ENCODE measurements around the gene TUSC2.

DNA sequence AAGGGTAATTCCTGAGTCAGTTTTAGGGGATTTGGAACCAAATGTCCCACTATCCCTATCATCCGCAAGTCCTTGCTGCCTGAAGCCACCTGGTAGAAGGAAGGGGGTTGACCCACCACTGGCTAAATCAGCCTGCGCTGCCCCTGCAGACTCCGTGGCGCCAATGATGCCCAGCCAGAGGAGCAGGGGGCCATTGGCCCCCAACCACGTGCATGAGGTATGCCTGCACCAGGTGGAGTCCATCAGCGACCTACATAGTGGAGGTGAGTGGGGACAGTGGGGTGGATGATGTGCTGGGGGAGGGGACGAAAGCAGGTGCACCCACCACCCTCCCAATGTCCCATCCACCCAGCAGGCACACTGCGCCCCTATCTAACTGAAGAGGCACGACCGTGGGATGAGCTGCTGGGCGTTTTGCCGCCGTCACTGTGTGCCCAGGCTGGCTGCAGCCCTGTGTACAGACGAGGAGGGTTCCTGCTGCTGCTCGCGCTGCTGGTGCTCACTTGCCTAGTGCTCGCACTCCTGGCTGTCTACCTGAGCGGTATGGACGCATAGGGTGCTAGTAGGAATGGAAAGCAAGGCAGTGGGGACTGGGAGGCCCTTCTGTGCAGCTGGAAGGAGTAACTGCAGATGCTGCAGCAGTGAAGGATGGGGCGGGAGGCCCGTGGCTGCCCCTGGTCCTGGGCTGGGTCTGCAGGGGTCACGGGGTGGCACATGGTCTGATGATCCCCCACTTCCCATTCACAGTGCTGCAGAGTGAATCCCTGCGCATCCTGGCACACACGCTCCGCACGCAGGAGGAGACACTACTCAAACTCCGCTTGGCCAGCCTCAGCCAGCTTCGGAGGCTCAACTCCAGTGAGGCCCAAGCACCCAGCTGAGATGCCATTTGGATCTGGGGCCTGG, 41.4 kb downstream of the TUSC2 start:
- no peak for TF ChIP-seq POLR2A (IDR thresholded peaks at IDR 0.05)
- no peak for TF ChIP-seq POLR2AphosphoS5 (IDR thresholded peaks at IDR 0.05)
